Occipital lobe (tissue), 2 donors: ENCODE results near the gene PRR35. TPM values are rescaled to one million over a fixed set of nuclear protein-coding genes. Genes with fewer than 3 reads are reported as not detected.

ENCODE experiments used
- small RNA-seq: library from RNA; depleted of rRNA; stranded (forward); fragments of <200 nt; gene quantifications from one replicate; pipeline ENCODE3, GENCODE V24; 2014
- total RNA-seq: library from RNA; depleted of rRNA; stranded (reverse); fragments of >200 nt; gene quantifications from one replicate; pipeline ENCODE4 v1.2.3, GENCODE V29; 2014

PRR35 gene
- total RNA-seq, 1 donor from 2014 or later, result not detected

Small RNA genes within 50 kb of the gene (small RNA-seq; reads per million reads assigned to genes)
- 0.41 reads per million, percentile 37 among the genes with 10 or more reads in this experiment for gene MIR3176
- gene MIR5587, result not detected
- gene Z98883.1, result not detected

Other genes with a start within 250 kb of the PRR35 start
- 18.7 TPM for gene AXIN1, start 207.7 kb upstream of the PRR35 start, total RNA-seq
- 28.1 TPM for gene MRPL28, start 189.9 kb upstream of the PRR35 start, total RNA-seq
- gene PGAP6, start 178.4 kb upstream of the PRR35 start, total RNA-seq, result 14.3 TPM
- gene NME4, start 163.2 kb upstream of the PRR35 start, total RNA-seq, result 15.4 TPM
- gene DECR2, start 158.5 kb upstream of the PRR35 start, total RNA-seq, result 7.6 TPM
- 25.6 TPM for gene RAB11FIP3, start 134.7 kb upstream of the PRR35 start, total RNA-seq
- gene CAPN15, start 32.7 kb upstream of the PRR35 start, total RNA-seq, result 10.3 TPM
- gene NHLRC4, start 6.6 kb downstream of the PRR35 start, total RNA-seq, result 0.31 TPM
- 18.1 TPM for gene PIGQ, start 9.6 kb downstream of the PRR35 start, total RNA-seq
- 24.2 TPM for gene RAB40C, start 29.7 kb downstream of the PRR35 start, total RNA-seq
- 0.47 TPM for gene WFIKKN1, start 70.6 kb downstream of the PRR35 start, total RNA-seq
- gene METTL26, start 75.9 kb downstream of the PRR35 start, total RNA-seq, result 25.3 TPM
- 8.9 TPM for gene MCRIP2, start 81.4 kb downstream of the PRR35 start, total RNA-seq
- gene WDR90, start 89.0 kb downstream of the PRR35 start, total RNA-seq, result 7.2 TPM
- gene RHOT2, start 107.7 kb downstream of the PRR35 start, total RNA-seq, result 20.9 TPM
- 1.4 TPM for gene RHBDL1, start 115.3 kb downstream of the PRR35 start, total RNA-seq
- gene STUB1, start 120.0 kb downstream of the PRR35 start, total RNA-seq, result 49.9 TPM
- 14.3 TPM for gene JMJD8, start 123.9 kb downstream of the PRR35 start, total RNA-seq
- gene WDR24, start 130.0 kb downstream of the PRR35 start, total RNA-seq, result 3.0 TPM
- gene FBXL16, start 145.4 kb downstream of the PRR35 start, total RNA-seq, result 3.7 TPM
- 16.7 TPM for gene METRN, start 154.7 kb downstream of the PRR35 start, total RNA-seq
- 11.5 TPM for gene ANTKMT, start 160.8 kb downstream of the PRR35 start, total RNA-seq
- gene CCDC78, start 166.0 kb downstream of the PRR35 start, total RNA-seq, result 4.2 TPM
- gene HAGHL, start 166.7 kb downstream of the PRR35 start, total RNA-seq, result 7.0 TPM
- 48.8 TPM for gene CIAO3, start 180.6 kb downstream of the PRR35 start, total RNA-seq
- not detected for gene MSLN, start 200.3 kb downstream of the PRR35 start, total RNA-seq
- 11.2 TPM for gene RPUSD1, start 228.0 kb downstream of the PRR35 start, total RNA-seq
- 8.9 TPM for gene CHTF18, start 228.2 kb downstream of the PRR35 start, total RNA-seq
- gene GNG13, start 240.3 kb downstream of the PRR35 start, total RNA-seq, result not detected